K562 (cell line): ENCODE results near the gene ZSCAN12. TPM values are rescaled to one million over a fixed set of nuclear protein-coding genes. Genes with fewer than 3 reads are reported as not detected.
A peak's percentile ranks its signal among the peaks of the same experiment; 100 is the strongest.

Experiments used
- CBFA2T2 ChIP-seq: fragments of 450-650 bp; conservative IDR thresholded peaks from 2 replicates; pipeline ENCODE4 v1.6.1; 2017; ENCODE audit warnings: mild to moderate bottlenecking
- CHD1 ChIP-seq: fragments of 200-600 bp; sonication (generic); IDR thresholded peaks from one replicate; pipeline ENCODE4 v1.6.1; 2012; ENCODE audit warnings: mild to moderate bottlenecking, moderate library complexity, low read length, inconsistent platforms
- CREBBP ChIP-seq: IDR thresholded peaks from one replicate; pipeline ENCODE4 v1.6.1; 2012; ENCODE audit warnings: low read depth, mild to moderate bottlenecking, control low read depth, inconsistent platforms, low read length
- GABPB1 ChIP-seq: sonication (generic); formaldehyde crosslinking; IDR thresholded peaks from 2 replicates; pipeline ENCODE4 v1.8.0; 2022; ENCODE audit warnings: mild to moderate bottlenecking, missing genetic modification reagents
- GATAD2A ChIP-seq: fragments of 450-650 bp; IDR thresholded peaks from 2 replicates; pipeline ENCODE4 v1.6.1; 2017
- GTF2A2 ChIP-seq: IDR thresholded peaks from 2 replicates; pipeline ENCODE4 v1.6.1; 2016; ENCODE audit warnings: mild to moderate bottlenecking, missing genetic modification characterization, missing compliant biosample characterization
- LCOR ChIP-seq: sonication (generic); formaldehyde crosslinking; IDR thresholded peaks from 2 replicates; pipeline ENCODE4 v1.8.0; 2022; ENCODE audit warnings: mild to moderate bottlenecking, missing genetic modification reagents
- NBN ChIP-seq: fragments of 450-650 bp; IDR thresholded peaks from 2 replicates; pipeline ENCODE4 v1.6.1; 2016; ENCODE audit warnings: low read depth, mild to moderate bottlenecking
- NCOA4 ChIP-seq: fragments of 450-650 bp; IDR thresholded peaks from 2 replicates; pipeline ENCODE4 v1.6.1; 2018; ENCODE audit warnings: mild to moderate bottlenecking; ENCODE audit not compliant: partially characterized antibody
- SUPT5H ChIP-seq: fragments of 450-650 bp; IDR thresholded peaks from 2 replicates; pipeline ENCODE4 v1.6.1; 2016
- ZNF239 ChIP-seq: fragments of 250-450 bp; sonication (Bioruptor Pico); IDR thresholded peaks from 2 replicates; pipeline ENCODE4 v1.4.0; 2020; ENCODE audit warnings: mild to moderate bottlenecking
- ZNF444 ChIP-seq: fragments of 250-450 bp; sonication (Bioruptor Pico); IDR thresholded peaks from 2 replicates; pipeline ENCODE4 v1.4.0; 2020; ENCODE audit warnings: mild to moderate bottlenecking, moderate library complexity
- polyA plus RNA-seq, 8 experiments: library from polyadenylated mRNA; depleted of rRNA in 4 of 8; stranded (reverse) in 5 of 8; unstranded in 3 of 8; fragments of >200 nt; fragmentation: Nextera tagmentation in 2 of 8; fragmentation: Illumina TruSeq in 1 of 8; extraction: Ambion mirVana in 2 of 8; extraction: Trizol in 1 of 8; gene quantifications; 2 replicates each; pipeline versions ENCODE4 v1.2.1 to v1.2.3, GENCODE V29; 2011 to 2014; ENCODE audit warnings: inconsistent platforms in 1 of 8, missing spikeins in 1 of 8
- total RNA-seq, 7 experiments: library from RNA; depleted of rRNA in 6 of 7; stranded (reverse); fragments of >200 nt in 6 of 7; fragmentation: Illumina TruSeq in 2 of 7; extraction: Trizol in 2 of 7; gene quantifications; 2 replicates each; pipeline versions ENCODE4 v1.2.1 to v1.2.3, GENCODE V29; 2011 to 2021; ENCODE audit warnings: low replicate concordance in 1 of 7
- TF ChIP-seq, protein P1 (sequence below), 2 experiments: fragments of 200-800 bp in 1 of 2; sonication (Bioruptor generic) in 1 of 2; sonication (generic) in 1 of 2; formaldehyde crosslinking in 1 of 2; IDR thresholded peaks in 1 of 2; conservative IDR thresholded peaks in 1 of 2; 2 replicates each; pipeline versions ENCODE4 v1.5.0 to v1.6.1; 2016 to 2020; ENCODE audit warnings: missing compliant biosample characterization in 1 of 2, missing genetic modification characterization in 1 of 2, missing genetic modification reagents in 1 of 2
- TF ChIP-seq, protein P2 (sequence below): fragments of 450-650 bp; formaldehyde crosslinking; IDR thresholded peaks from 2 replicates; pipeline ENCODE4 v1.4.0; 2022; ENCODE audit warnings: missing genetic modification characterization
- TF ChIP-seq, protein P3 (sequence below), 2 experiments: fragments of 450-650 bp in 1 of 2; sonication (generic) in 1 of 2; formaldehyde crosslinking in 1 of 2; IDR thresholded peaks in 1 of 2; conservative IDR thresholded peaks in 1 of 2; 2 replicates each; pipeline versions ENCODE4 v1.6.1 to v1.8.1; 2016 to 2023; ENCODE audit warnings: mild to moderate bottlenecking in 2 of 2, moderate library complexity in 2 of 2, inconsistent platforms in 1 of 2, missing genetic modification reagents in 1 of 2
- TF ChIP-seq, protein P4 (sequence below): fragments of 250-450 bp; sonication (Bioruptor Pico); IDR thresholded peaks from 2 replicates; pipeline ENCODE4 v1.4.0; 2020; ENCODE audit warnings: mild to moderate bottlenecking, moderate library complexity
- TF ChIP-seq, protein P5 (sequence below): IDR thresholded peaks from 2 replicates; pipeline ENCODE4 v1.6.1; 2016; ENCODE audit warnings: missing genetic modification characterization, missing compliant biosample characterization

ZSCAN12 gene
- total and polyA plus RNA-seq, 9 of the 15 experiments (the other 6 are each of a cell fraction or from before 2014, with no cell fraction given): 2.5 to 19.6 (median 12.5) TPM

DNA sequence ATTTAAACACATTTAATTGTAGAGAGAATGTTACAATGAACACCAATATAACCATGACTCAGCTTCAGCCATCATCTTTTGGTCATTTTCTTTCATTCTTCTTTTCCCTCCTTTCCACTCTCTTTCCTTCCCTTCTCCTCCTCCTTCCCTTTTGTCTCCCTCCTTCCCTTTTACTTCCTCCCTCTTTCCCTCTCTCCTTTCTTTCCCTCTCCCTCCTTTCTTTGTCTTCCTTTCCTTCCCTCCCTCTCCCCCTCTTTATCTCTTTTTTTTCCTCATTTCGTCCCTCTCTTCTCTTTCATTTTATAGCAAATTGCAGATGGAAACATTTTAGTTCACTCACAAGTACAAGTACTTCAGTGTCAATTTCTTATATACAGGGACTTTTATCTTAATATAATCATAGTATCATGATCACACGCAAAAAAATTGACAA, 48.0 kb downstream of the ZSCAN12 start (continued):
- TF ChIP-seq, protein P1, sequence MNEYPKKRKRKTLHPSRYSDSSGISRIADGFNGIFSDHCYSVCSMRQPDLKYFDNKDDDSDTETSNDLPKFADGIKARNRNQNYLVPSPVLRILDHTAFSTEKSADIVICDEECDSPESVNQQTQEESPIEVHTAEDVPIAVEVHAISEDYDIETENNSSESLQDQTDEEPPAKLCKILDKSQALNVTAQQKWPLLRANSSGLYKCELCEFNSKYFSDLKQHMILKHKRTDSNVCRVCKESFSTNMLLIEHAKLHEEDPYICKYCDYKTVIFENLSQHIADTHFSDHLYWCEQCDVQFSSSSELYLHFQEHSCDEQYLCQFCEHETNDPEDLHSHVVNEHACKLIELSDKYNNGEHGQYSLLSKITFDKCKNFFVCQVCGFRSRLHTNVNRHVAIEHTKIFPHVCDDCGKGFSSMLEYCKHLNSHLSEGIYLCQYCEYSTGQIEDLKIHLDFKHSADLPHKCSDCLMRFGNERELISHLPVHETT (CRISPR knock-in tag; conservative IDR thresholded peaks at IDR 0.05 in 1 of 2, IDR thresholded peaks at IDR 0.05 in 1 of 2): no peak; a peak in 1 of 4 replicates
- TF ChIP-seq LCOR (CRISPR knock-in tag) (no peak), CREBBP (no peak), CBFA2T2 (no peak), CHD1 (peak; percentile 58), GABPB1 (CRISPR knock-in tag) (no peak), NCOA4 (peak; percentile 83), ZNF444 (CRISPR knock-in tag) (peak; percentile 90), NBN (peak; percentile 92), SUPT5H (peak; percentile 54; the same call in 1 of the 2 replicates), GATAD2A (peak; percentile 85; the same call in 1 of the 2 replicates), GTF2A2 (tag) (no peak), ZNF239 (CRISPR knock-in tag) (no peak)
- TF ChIP-seq, protein P2, sequence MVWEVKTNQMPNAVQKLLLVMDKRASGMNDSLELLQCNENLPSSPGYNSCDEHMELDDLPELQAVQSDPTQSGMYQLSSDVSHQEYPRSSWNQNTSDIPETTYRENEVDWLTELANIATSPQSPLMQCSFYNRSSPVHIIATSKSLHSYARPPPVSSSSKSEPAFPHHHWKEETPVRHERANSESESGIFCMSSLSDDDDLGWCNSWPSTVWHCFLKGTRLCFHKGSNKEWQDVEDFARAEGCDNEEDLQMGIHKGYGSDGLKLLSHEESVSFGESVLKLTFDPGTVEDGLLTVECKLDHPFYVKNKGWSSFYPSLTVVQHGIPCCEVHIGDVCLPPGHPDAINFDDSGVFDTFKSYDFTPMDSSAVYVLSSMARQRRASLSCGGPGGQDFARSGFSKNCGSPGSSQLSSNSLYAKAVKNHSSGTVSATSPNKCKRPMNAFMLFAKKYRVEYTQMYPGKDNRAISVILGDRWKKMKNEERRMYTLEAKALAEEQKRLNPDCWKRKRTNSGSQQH (CRISPR knock-in tag): peak; percentile 97
- TF ChIP-seq, protein P3, sequence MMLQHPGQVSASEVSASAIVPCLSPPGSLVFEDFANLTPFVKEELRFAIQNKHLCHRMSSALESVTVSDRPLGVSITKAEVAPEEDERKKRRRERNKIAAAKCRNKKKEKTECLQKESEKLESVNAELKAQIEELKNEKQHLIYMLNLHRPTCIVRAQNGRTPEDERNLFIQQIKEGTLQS (IDR thresholded peaks at IDR 0.05): peak; percentile 53
- TF ChIP-seq, protein P3 (CRISPR knock-in tag; conservative IDR thresholded peaks at IDR 0.05): no peak
- TF ChIP-seq, protein P4, sequence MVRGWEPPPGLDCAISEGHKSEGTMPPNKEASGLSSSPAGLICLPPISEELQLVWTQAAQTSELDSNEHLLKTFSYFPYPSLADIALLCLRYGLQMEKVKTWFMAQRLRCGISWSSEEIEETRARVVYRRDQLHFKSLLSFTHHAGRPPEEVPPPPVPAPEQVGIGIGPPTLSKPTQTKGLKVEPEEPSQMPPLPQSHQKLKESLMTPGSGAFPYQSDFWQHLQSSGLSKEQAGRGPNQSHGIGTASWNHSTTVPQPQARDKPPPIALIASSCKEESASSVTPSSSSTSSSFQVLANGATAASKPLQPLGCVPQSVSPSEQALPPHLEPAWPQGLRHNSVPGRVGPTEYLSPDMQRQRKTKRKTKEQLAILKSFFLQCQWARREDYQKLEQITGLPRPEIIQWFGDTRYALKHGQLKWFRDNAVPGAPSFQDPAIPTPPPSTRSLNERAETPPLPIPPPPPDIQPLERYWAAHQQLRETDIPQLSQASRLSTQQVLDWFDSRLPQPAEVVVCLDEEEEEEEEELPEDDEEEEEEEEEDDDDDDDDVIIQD (CRISPR knock-in tag): no peak
- TF ChIP-seq, protein P5, sequence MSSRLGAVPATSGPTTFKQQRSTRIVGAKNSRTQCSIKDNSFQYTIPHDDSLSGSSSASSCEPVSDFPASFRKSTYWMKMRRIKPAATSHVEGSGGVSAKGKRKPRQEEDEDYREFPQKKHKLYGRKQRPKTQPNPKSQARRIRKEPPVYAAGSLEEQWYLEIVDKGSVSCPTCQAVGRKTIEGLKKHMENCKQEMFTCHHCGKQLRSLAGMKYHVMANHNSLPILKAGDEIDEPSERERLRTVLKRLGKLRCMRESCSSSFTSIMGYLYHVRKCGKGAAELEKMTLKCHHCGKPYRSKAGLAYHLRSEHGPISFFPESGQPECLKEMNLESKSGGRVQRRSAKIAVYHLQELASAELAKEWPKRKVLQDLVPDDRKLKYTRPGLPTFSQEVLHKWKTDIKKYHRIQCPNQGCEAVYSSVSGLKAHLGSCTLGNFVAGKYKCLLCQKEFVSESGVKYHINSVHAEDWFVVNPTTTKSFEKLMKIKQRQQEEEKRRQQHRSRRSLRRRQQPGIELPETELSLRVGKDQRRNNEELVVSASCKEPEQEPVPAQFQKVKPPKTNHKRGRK (tag): peak; percentile 99
